Keratinocyte (primary cell): ENCODE measurements around the gene NUCKS1.

Experiments
- EZH2 ChIP-seq: IDR thresholded peaks from one replicate; pipeline ENCODE4 v1.6.1; 2012; ENCODE audit warnings: inconsistent platforms, mild to moderate bottlenecking, low read length, moderate library complexity
- TF ChIP-seq, protein P1 (sequence below), 3 experiments: IDR thresholded peaks in 1 of 3; conservative IDR thresholded peaks in 1 of 3; optimal IDR thresholded peaks in 1 of 3; 2 replicates in 2 of 3; 3 replicates in 1 of 3; pipeline versions ENCODE3 to v1.5.1; 2011; ENCODE audit warnings: low read length in 3 of 3, mild to moderate bottlenecking in 3 of 3, moderate library complexity in 2 of 3, control low read depth in 1 of 3, inconsistent platforms in 1 of 3; ENCODE audit not compliant: insufficient read depth in 2 of 3; ENCODE audit errors: extremely low read depth in 1 of 3

- no peak for TF ChIP-seq EZH2
- TF ChIP-seq, protein P1, sequence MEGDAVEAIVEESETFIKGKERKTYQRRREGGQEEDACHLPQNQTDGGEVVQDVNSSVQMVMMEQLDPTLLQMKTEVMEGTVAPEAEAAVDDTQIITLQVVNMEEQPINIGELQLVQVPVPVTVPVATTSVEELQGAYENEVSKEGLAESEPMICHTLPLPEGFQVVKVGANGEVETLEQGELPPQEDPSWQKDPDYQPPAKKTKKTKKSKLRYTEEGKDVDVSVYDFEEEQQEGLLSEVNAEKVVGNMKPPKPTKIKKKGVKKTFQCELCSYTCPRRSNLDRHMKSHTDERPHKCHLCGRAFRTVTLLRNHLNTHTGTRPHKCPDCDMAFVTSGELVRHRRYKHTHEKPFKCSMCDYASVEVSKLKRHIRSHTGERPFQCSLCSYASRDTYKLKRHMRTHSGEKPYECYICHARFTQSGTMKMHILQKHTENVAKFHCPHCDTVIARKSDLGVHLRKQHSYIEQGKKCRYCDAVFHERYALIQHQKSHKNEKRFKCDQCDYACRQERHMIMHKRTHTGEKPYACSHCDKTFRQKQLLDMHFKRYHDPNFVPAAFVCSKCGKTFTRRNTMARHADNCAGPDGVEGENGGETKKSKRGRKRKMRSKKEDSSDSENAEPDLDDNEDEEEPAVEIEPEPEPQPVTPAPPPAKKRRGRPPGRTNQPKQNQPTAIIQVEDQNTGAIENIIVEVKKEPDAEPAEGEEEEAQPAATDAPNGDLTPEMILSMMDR (optimal IDR thresholded peaks at IDR 0.05 in 1 of 3, IDR thresholded peaks at IDR 0.05 in 1 of 3, conservative IDR thresholded peaks at IDR 0.05 in 1 of 3; ENCODE audit: extremely low read depth in 1 of 3, insufficient read depth in 2 of 3, low read length in 3 of 3), result no peak
These were observed 5.6 kb downstream of the NUCKS1 start for GRCh38 chr1:205744403-205744802.
